ENCODE data around the gene IMPG1. TPM values are rescaled to one million over a fixed set of nuclear protein-coding genes. Genes with fewer than 3 reads are reported as not detected.

The IMPG1 gene
- total and polyA plus RNA-seq, 10 of the 15 experiments (the other 5 are each of a cell fraction or from before 2014, with no cell fraction given), result not detected

DNA sequence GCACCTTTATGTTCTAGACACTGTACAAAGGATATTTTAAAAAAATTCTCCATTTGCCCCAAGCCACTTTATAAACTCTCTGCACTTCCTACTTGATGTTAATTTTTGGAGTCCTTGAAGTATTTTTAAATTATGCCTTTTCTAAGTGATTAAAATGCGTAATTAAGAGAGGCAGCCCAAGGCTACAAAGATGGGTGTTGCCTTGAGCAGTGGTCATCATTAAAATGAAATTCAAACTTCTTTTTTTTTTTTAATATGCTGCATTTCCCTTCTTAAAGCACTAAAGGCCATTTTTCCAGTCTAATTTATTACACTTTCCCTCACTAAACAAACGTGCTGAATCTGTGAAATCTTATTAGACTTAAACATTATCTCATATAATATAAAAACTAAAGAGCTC, 102.4 kb downstream of the IMPG1 start:
- no peaks in the 10 kb centered on the region for H3K36me3 ChIP-seq (ENCODE audit: control insufficient read depth in 2 of 2, insufficient read depth in 2 of 2, low read length in 1 of 2)
- no peak overlapping the region for H3K27ac ChIP-seq (ENCODE audit: control insufficient read depth, insufficient read depth)
- no peaks in the 10 kb centered on the region for H3K79me2 ChIP-seq (ENCODE audit: control insufficient read depth, insufficient read depth, low read length)
- TF ChIP-seq HDAC2 (IDR thresholded peaks at IDR 0.05), result no peak
- TF ChIP-seq WRNIP1 (IDR thresholded peaks at IDR 0.05; ENCODE audit: borderline replicate concordance, low read depth, low read length), result no peak
- TF ChIP-seq RELA (IDR thresholded peaks at IDR 0.05; ENCODE audit: borderline replicate concordance, partially characterized antibody), result no peak
- no peak for TF ChIP-seq POLR2AphosphoS5 (IDR thresholded peaks at IDR 0.05; ENCODE audit: low read length)
- no peak for TF ChIP-seq MTA2 (IDR thresholded peaks at IDR 0.05; ENCODE audit: low read depth)
- no peak overlapping the region for H2AFZ ChIP-seq (ENCODE audit: control insufficient read depth, low read depth, low read length)
- ChIA-PET CTCF (interaction anchor here (0.6 kb wide), 1 partner anchor 36 kb away, joined by 3 read pairs; no protein-coding TSS in a partner anchor), POLR2A (no interaction called here), SMC1A (ENCODE audit: uncharacterized antibody, unreplicated experiment) (no interaction called here), RAD21 (ENCODE audit: unreplicated experiment) (no interaction called here)
- in situ Hi-C loops (cut with MboI), result no loop called here
- no peaks in the 10 kb centered on the region for H3K9me3 ChIP-seq (replicated peaks; ENCODE audit: control insufficient read depth, insufficient read depth, low read length)
- no peaks in the 10 kb centered on the region for H3K4me1 ChIP-seq (ENCODE audit: control insufficient read depth, insufficient read depth, low read length)
- BruUV-seq (replicated peaks), result no TSS peak
- no peak for FAIRE-seq
- no peak for DNase-seq (ENCODE audit: low read depth, low spot score)
- intact Hi-C loops (cut with micrococcal nuclease; ENCODE audit: unreplicated experiment), result no loop called here
- no peak overlapping the region for H3K4me3 ChIP-seq
- H4K20me1 ChIP-seq (ENCODE audit: control insufficient read depth, insufficient read depth), result no peaks in the 10 kb centered on the region
- no peaks in the 10 kb centered on the region for H3K27me3 ChIP-seq (replicated peaks in 1 of 2; ENCODE audit: control insufficient read depth in 2 of 2, insufficient read depth in 2 of 2, low read length in 1 of 2)
- no peak overlapping the region for H3K9ac ChIP-seq (ENCODE audit: control insufficient read depth, insufficient read depth, low read length)
- H3K4me2 ChIP-seq (ENCODE audit: control insufficient read depth, insufficient read depth), result no peak overlapping the region
- WGBS (ENCODE audit: insufficient coverage, insufficient replicate concordance, low lambda C conversion rate, missing lambda C conversion rate), result 24% methylated on average over 2 of the region's 2 CpGs
- no peak for ATAC-seq

DNA sequence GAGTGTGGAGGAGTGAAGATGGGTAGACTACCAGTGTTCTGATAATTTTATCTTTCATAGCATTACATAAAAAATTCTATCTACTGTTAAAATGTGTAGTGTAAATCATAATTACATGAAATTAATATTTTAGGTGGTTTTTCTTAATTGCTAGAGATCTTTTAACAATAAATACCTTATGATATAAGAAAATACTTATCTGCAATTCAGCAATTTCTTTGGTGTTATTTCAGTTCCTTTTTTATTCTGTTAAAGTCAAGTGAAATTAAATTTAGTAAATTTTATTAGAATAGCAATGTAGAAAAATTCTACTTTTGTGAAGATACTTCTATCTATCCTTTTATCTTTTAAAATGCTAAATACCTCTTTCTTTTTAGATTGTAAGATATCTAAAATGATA, 104.3 kb downstream of the IMPG1 start:
- in situ Hi-C loops (cut with MboI) (no loop called here), intact Hi-C loops (cut with micrococcal nuclease; ENCODE audit: unreplicated experiment) (no loop called here)
- FAIRE-seq (no peak), ATAC-seq (no peak), DNase-seq (ENCODE audit: low read depth, low spot score) (no peak)
- H3K36me3 ChIP-seq (ENCODE audit: control insufficient read depth in 2 of 2, insufficient read depth in 2 of 2, low read length in 1 of 2), result no peaks in the 10 kb centered on the region
- ChIA-PET CTCF (no interaction called here), RAD21 (ENCODE audit: unreplicated experiment) (no interaction called here), POLR2A (no interaction called here), SMC1A (ENCODE audit: uncharacterized antibody, unreplicated experiment) (no interaction called here)
- no peak overlapping the region for H2AFZ ChIP-seq (ENCODE audit: control insufficient read depth, low read depth, low read length)
- H3K4me1 ChIP-seq (ENCODE audit: control insufficient read depth, insufficient read depth, low read length), result no peaks in the 10 kb centered on the region
- BruUV-seq (replicated peaks), result no TSS peak
- no peak overlapping the region for H3K4me2 ChIP-seq (ENCODE audit: control insufficient read depth, insufficient read depth)
- H3K27me3 ChIP-seq (replicated peaks in 1 of 2; ENCODE audit: control insufficient read depth in 2 of 2, insufficient read depth in 2 of 2, low read length in 1 of 2), result no peaks in the 10 kb centered on the region
- H3K27ac ChIP-seq (ENCODE audit: control insufficient read depth, insufficient read depth), result no peak overlapping the region
- H3K9ac ChIP-seq (ENCODE audit: control insufficient read depth, insufficient read depth, low read length), result no peak overlapping the region
- no peak overlapping the region for H3K4me3 ChIP-seq
- no peaks in the 10 kb centered on the region for H3K9me3 ChIP-seq (replicated peaks; ENCODE audit: control insufficient read depth, insufficient read depth, low read length)
- no peaks in the 10 kb centered on the region for H4K20me1 ChIP-seq (ENCODE audit: control insufficient read depth, insufficient read depth)
- no peaks in the 10 kb centered on the region for H3K79me2 ChIP-seq (ENCODE audit: control insufficient read depth, insufficient read depth, low read length)
- no peak for TF ChIP-seq SPI1 (IDR thresholded peaks at IDR 0.05; ENCODE audit: borderline replicate concordance, insufficient read depth, low read depth, low read length)
- TF ChIP-seq SMARCA5 (IDR thresholded peaks at IDR 0.05), result no peak
- no peak for TF ChIP-seq NKRF (conservative IDR thresholded peaks at IDR 0.05)
- TF ChIP-seq, protein P1, sequence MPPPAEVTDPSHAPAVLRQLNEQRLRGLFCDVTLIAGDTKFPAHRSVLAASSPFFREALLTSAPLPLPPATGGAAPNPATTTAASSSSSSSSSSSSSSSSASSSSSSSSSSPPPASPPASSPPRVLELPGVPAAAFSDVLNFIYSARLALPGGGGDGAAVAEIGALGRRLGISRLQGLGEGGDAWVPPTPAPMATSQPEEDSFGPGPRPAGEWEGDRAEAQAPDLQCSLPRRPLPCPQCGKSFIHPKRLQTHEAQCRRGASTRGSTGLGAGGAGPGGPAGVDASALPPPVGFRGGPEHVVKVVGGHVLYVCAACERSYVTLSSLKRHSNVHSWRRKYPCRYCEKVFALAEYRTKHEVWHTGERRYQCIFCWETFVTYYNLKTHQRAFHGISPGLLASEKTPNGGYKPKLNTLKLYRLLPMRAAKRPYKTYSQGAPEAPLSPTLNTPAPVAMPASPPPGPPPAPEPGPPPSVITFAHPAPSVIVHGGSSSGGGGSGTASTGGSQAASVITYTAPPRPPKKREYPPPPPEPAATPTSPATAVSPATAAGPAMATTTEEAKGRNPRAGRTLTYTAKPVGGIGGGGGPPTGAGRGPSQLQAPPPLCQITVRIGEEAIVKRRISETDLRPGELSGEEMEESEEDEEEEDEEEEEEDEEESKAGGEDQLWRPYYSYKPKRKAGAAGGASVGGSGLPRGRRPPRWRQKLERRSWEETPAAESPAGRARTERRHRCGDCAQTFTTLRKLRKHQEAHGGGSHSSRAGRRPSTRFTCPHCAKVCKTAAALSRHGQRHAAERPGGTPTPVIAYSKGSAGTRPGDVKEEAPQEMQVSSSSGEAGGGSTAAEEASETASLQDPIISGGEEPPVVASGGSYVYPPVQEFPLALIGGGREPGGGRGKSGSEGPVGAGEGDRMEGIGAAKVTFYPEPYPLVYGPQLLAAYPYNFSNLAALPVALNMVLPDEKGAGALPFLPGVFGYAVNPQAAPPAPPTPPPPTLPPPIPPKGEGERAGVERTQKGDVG (CRISPR knock-in tag; IDR thresholded peaks at IDR 0.05), result no peak
- no peak for TF ChIP-seq TBL1XR1 (IDR thresholded peaks at IDR 0.05; ENCODE audit: low read depth, low read length)
- TF ChIP-seq IRF3 (IDR thresholded peaks at IDR 0.05), result no peak
- TF ChIP-seq ZSCAN29 (IDR thresholded peaks at IDR 0.05), result no peak
- no peak for TF ChIP-seq NFXL1 (IDR thresholded peaks at IDR 0.05; ENCODE audit: borderline replicate concordance)
- no peak for TF ChIP-seq BRCA1 (IDR thresholded peaks at IDR 0.05; ENCODE audit: low read depth, low read length)

All from GM12878 (cell line).